IPS-20b (cell line): ENCODE results near the gene ST8SIA2.

Experiments used
- H3K27ac ChIP-seq: one replicate; pipeline ENCODE4 v1.5.1; 2013; ENCODE audit warnings: low read length
- H3K27me3 ChIP-seq: 2 replicates; pipeline ENCODE4 v1.6.1; 2013; ENCODE audit warnings: mild to moderate bottlenecking, low read length, inconsistent platforms; ENCODE audit not compliant: insufficient read depth
- H3K36me3 ChIP-seq: 2 replicates; pipeline ENCODE4 v1.6.1; 2013; ENCODE audit warnings: low read depth, mild to moderate bottlenecking, inconsistent platforms, low read length, moderate library complexity; ENCODE audit not compliant: insufficient read depth
- H3K4me1 ChIP-seq: 2 replicates; pipeline ENCODE4 v1.6.1; 2013; ENCODE audit warnings: mild to moderate bottlenecking, control low read depth, inconsistent platforms, low read length, moderate library complexity; ENCODE audit not compliant: insufficient read depth
- H3K4me3 ChIP-seq: 2 replicates; pipeline ENCODE4 v1.5.1; 2013; ENCODE audit warnings: mild to moderate bottlenecking, low read length, inconsistent platforms
- H3K9ac ChIP-seq: 2 replicates; pipeline ENCODE4 v1.6.1; 2013; ENCODE audit warnings: low read depth, mild to moderate bottlenecking, inconsistent platforms, low read length, moderate library complexity
- H3K9me3 ChIP-seq: 2 replicates; pipeline ENCODE4 v1.6.1; 2013; ENCODE audit warnings: mild to moderate bottlenecking, low read depth, low read length, inconsistent platforms; ENCODE audit not compliant: insufficient read depth

ST8SIA2 gene

GRCh38 chr15:92377083-92377789 lies 16.4 kb upstream of the ST8SIA2 start:
- Histone ChIP-seq H3K27ac (no peak overlapping the region), H3K4me3 (no peak overlapping the region), H3K9me3 (no peaks in the 10 kb centered on the region), H3K27me3 (no peaks in the 10 kb centered on the region), H3K9ac (no peak overlapping the region), H3K4me1 (no peaks in the 10 kb centered on the region), H3K36me3 (no peaks in the 10 kb centered on the region)

GRCh38 chr15:92383519-92384324 lies 10.0 kb upstream of the ST8SIA2 start:
- Histone ChIP-seq H3K9me3 (no peaks in the 10 kb centered on the region), H3K36me3 (no peaks in the 10 kb centered on the region), H3K27me3 (no peaks in the 10 kb centered on the region), H3K9ac (no peak overlapping the region), H3K27ac (no peak overlapping the region), H3K4me3 (no peak overlapping the region), H3K4me1 (no peaks in the 10 kb centered on the region; the same call in 1 of the 2 replicates)

GRCh38 chr15:92384381-92384780 lies 9.3 kb upstream of the ST8SIA2 start:
- no peak overlapping the region for H3K4me3 ChIP-seq
- H3K27me3 ChIP-seq: no peaks in the 10 kb centered on the region
- no peaks in the 10 kb centered on the region for H3K36me3 ChIP-seq
- no peak overlapping the region for H3K27ac ChIP-seq
- no peak overlapping the region for H3K9ac ChIP-seq
- no peaks in the 10 kb centered on the region; the same call in 1 of the 2 replicates for H3K4me1 ChIP-seq
- no peaks in the 10 kb centered on the region for H3K9me3 ChIP-seq

GRCh38 chr15:92385096-92385495 lies 8.6 kb upstream of the ST8SIA2 start:
- Histone ChIP-seq H3K27ac (no peak overlapping the region), H3K27me3 (no peaks in the 10 kb centered on the region)

GRCh38 chr15:92391640-92392039 lies 2.0 kb upstream of the ST8SIA2 start:
- Histone ChIP-seq H3K27me3 (peaks cover 49% of the 10 kb centered on the region), H3K9ac (no peak overlapping the region), H3K9me3 (no peaks in the 10 kb centered on the region), H3K4me1 (peaks cover 18% of the 10 kb centered on the region), H3K27ac (no peak overlapping the region), H3K4me3 (no peak overlapping the region), H3K36me3 (no peaks in the 10 kb centered on the region)

More at GRCh38 chr15:92385096-92385495, 8.6 kb upstream of the ST8SIA2 start:
- H3K9me3 ChIP-seq: no peaks in the 10 kb centered on the region
- H3K36me3 ChIP-seq: no peaks in the 10 kb centered on the region
- no peak overlapping the region for H3K4me3 ChIP-seq
- no peaks in the 10 kb centered on the region; the same call in 1 of the 2 replicates for H3K4me1 ChIP-seq
- H3K9ac ChIP-seq: no peak overlapping the region

GRCh38 chr15:92392462-92392861 lies 1.2 kb upstream of the ST8SIA2 start:
- Histone ChIP-seq H3K27ac (no peak overlapping the region), H3K4me3 (peak overlapping the region; percentile 74; the same call in 1 of the 2 replicates), H3K4me1 (peaks cover 18% of the 10 kb centered on the region), H3K27me3 (peaks cover 53% of the 10 kb centered on the region), H3K9ac (no peak overlapping the region), H3K36me3 (no peaks in the 10 kb centered on the region), H3K9me3 (no peaks in the 10 kb centered on the region)

- Histone ChIP-seq H3K4me1 (peaks cover 18% of the 10 kb centered on the region), H3K36me3 (no peaks in the 10 kb centered on the region), H3K27me3 (peaks cover 53% of the 10 kb centered on the region), H3K9ac (peak overlapping the region; percentile 73; the same call in 1 of the 2 replicates), H3K27ac (no peak overlapping the region), H3K9me3 (no peaks in the 10 kb centered on the region), H3K4me3 (peak overlapping the region; percentile 74)
Observed at GRCh38 chr15:92393980-92394308, 263 bp downstream of the ST8SIA2 start.

GRCh38 chr15:92394309-92395097 lies 822 bp downstream of the ST8SIA2 start:
- Histone ChIP-seq H3K9me3 (no peaks in the 10 kb centered on the region), H3K36me3 (no peaks in the 10 kb centered on the region), H3K9ac (peak overlapping the region; percentile 73; the same call in 1 of the 2 replicates), H3K27ac (no peak overlapping the region), H3K27me3 (peaks cover 53% of the 10 kb centered on the region), H3K4me1 (peaks cover 18% of the 10 kb centered on the region), H3K4me3 (peak overlapping the region; percentile 74)

GRCh38 chr15:92395098-92395635 lies 1.5 kb downstream of the ST8SIA2 start:
- Histone ChIP-seq H3K27me3 (peaks cover 53% of the 10 kb centered on the region), H3K4me1 (peaks cover 18% of the 10 kb centered on the region), H3K9me3 (no peaks in the 10 kb centered on the region), H3K36me3 (no peaks in the 10 kb centered on the region), H3K4me3 (peak overlapping the region; percentile 74), H3K9ac (peak overlapping the region; percentile 73; the same call in 1 of the 2 replicates), H3K27ac (no peak overlapping the region)

- peaks cover 6% of the 10 kb centered on the region for H3K4me1 ChIP-seq
- no peaks in the 10 kb centered on the region for H3K36me3 ChIP-seq
- H3K27me3 ChIP-seq: peaks cover 26% of the 10 kb centered on the region
- no peak overlapping the region for H3K4me3 ChIP-seq
- no peak overlapping the region for H3K9ac ChIP-seq
- no peaks in the 10 kb centered on the region for H3K9me3 ChIP-seq
- no peak overlapping the region for H3K27ac ChIP-seq
Observed at GRCh38 chr15:92399271-92399950, 5.7 kb downstream of the ST8SIA2 start.

- Histone ChIP-seq H3K27me3 (peaks cover 15% of the 10 kb centered on the region), H3K9me3 (no peaks in the 10 kb centered on the region), H3K4me3 (no peak overlapping the region), H3K36me3 (no peaks in the 10 kb centered on the region), H3K4me1 (peaks cover 3% of the 10 kb centered on the region), H3K27ac (no peak overlapping the region), H3K9ac (no peak overlapping the region)
Observed at GRCh38 chr15:92400573-92400972, 6.9 kb downstream of the ST8SIA2 start.
